ENCODE data around the gene VAV3. TPM values are rescaled to one million over a fixed set of nuclear protein-coding genes. Genes with fewer than 3 reads are reported as not detected.

The VAV3 gene
- total RNA-seq, 1 experiment from 2014 or later, result 3.8 TPM

GRCh38 chr1:107538502-107538901 lies 426.5 kb downstream of the VAV3 start:
- DNase-seq (ENCODE audit: low read depth), result no peak

- DNase-seq (ENCODE audit: low read depth), result no peak
Measured at GRCh38 chr1:107536266-107536665, 428.7 kb downstream of the VAV3 start.

- DNase-seq (ENCODE audit: low read depth), result no peak
Measured at GRCh38 chr1:107535091-107535490, 429.9 kb downstream of the VAV3 start.

- no peak for DNase-seq (ENCODE audit: low read depth)
Measured at GRCh38 chr1:107534632-107535031, 430.3 kb downstream of the VAV3 start.

GRCh38 chr1:107533436-107533835 lies 431.5 kb downstream of the VAV3 start:
- no peak for DNase-seq (ENCODE audit: low read depth)

GRCh38 chr1:107532318-107532717 lies 432.7 kb downstream of the VAV3 start:
- DNase-seq (ENCODE audit: low read depth), result no peak

GRCh38 chr1:107531065-107531908 lies 433.7 kb downstream of the VAV3 start:
- DNase-seq (ENCODE audit: low read depth), result no peak

GRCh38 chr1:107530543-107530942 lies 434.4 kb downstream of the VAV3 start:
- no peak for DNase-seq (ENCODE audit: low read depth)

- peak; percentile 54 for DNase-seq (ENCODE audit: low read depth)
Measured at GRCh38 chr1:107529511-107530149, 435.4 kb downstream of the VAV3 start.

GRCh38 chr1:107526524-107527198 lies 438.3 kb downstream of the VAV3 start:
- DNase-seq (ENCODE audit: low read depth), result no peak

- no peak for DNase-seq (ENCODE audit: low read depth)
Measured at GRCh38 chr1:107525961-107526360, 439.0 kb downstream of the VAV3 start.

- no peak for DNase-seq (ENCODE audit: low read depth)
Measured at GRCh38 chr1:107525145-107525544, 439.8 kb downstream of the VAV3 start.

- DNase-seq (ENCODE audit: low read depth), result no peak
Measured at GRCh38 chr1:107524301-107524700, 440.7 kb downstream of the VAV3 start.

- DNase-seq (ENCODE audit: low read depth), result no peak
Measured at GRCh38 chr1:107523736-107524135, 441.2 kb downstream of the VAV3 start.

- DNase-seq (ENCODE audit: low read depth), result no peak
Measured at GRCh38 chr1:107523061-107523460, 441.9 kb downstream of the VAV3 start.

Other genes with a start within 250 kb of the VAV3 start
- gene SLC25A24, start 235.2 kb upstream of the VAV3 start, total RNA-seq (2014; rRNA removed; shearing (Covaris generic)), result 85.1 and 88.2 TPM in 2 replicates